ENCODE data around the gene SEC23B.

GRCh38 chr20:18477218-18477617 is 30.5 kb upstream of the SEC23B start:
- TF ChIP-seq CTCF (IDR thresholded peaks at IDR 0.05) = no peak
- TF ChIP-seq POLR2A (IDR thresholded peaks at IDR 0.05) = no peak

Data from right lobe of liver (tissue), 4 donors.